Stomach smooth muscle (tissue), 2 donors: ENCODE measurements around the gene ADCY3.

Experiments used
- H3K27ac ChIP-seq: one replicate; pipeline ENCODE4 v1.7.0; 2013; ENCODE audit warnings: mild to moderate bottlenecking, low read length, inconsistent platforms
- H3K27me3 ChIP-seq, 2 donors: one replicate each; pipeline ENCODE4 v1.7.0; 2013; ENCODE audit warnings: low read length in 2 of 2; ENCODE audit not compliant: insufficient read depth in 2 of 2, control insufficient read depth in 1 of 2
- H3K36me3 ChIP-seq, 2 donors: one replicate each; pipeline ENCODE4 v1.7.0; 2013; ENCODE audit warnings: low read length in 2 of 2; ENCODE audit not compliant: control insufficient read depth in 2 of 2, insufficient read depth in 2 of 2
- H3K4me1 ChIP-seq: one replicate; pipeline ENCODE4 v1.7.0; 2013; ENCODE audit warnings: low read length; ENCODE audit not compliant: control insufficient read depth, insufficient read depth
- H3K4me3 ChIP-seq, 2 donors: one replicate each; pipeline ENCODE4 v1.7.0; 2013; ENCODE audit warnings: low read length in 2 of 2
- H3K9ac ChIP-seq, 2 donors: one replicate each; pipeline ENCODE4 v1.7.0; 2013; ENCODE audit warnings: low read length in 2 of 2, mild to moderate bottlenecking in 1 of 2
- H3K9me3 ChIP-seq, 2 donors: one replicate each; pipeline ENCODE4 v1.7.0; 2013; ENCODE audit warnings: low read length in 2 of 2; ENCODE audit not compliant: control insufficient read depth in 2 of 2
- donor health status: healthy.
- donor health status: Pancreatic carcinoma.

Gene ADCY3

DNA sequence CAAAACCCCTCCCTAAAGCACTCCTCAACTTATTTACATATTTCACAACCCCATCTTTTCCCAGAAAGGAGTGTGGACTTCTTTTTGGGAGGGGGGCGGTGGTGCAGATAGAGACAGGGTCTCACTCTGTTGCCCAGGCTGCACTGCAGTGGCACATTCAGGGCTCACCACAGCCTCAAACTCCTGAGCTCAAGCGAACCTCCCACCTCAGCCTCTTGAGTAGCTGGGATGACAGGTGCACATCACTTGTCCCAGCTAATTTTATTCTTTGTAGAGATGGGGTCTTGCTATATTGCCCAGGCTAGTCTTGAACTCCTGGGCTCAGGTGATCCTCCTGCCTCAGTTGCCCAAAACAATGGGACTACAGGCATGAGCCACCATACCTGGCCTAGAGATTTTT lies 44.1 kb downstream of the ADCY3 start:
- no peak overlapping the region for H3K4me3 ChIP-seq
- H3K4me1 ChIP-seq, result peaks cover 18% of the 10 kb centered on the region
- H3K36me3 ChIP-seq, result no peaks in the 10 kb centered on the region
- no peak overlapping the region for H3K27ac ChIP-seq
- H3K27me3 ChIP-seq, result no peaks in the 10 kb centered on the region
- H3K9me3 ChIP-seq, result no peaks in the 10 kb centered on the region
- no peak overlapping the region for H3K9ac ChIP-seq

DNA sequence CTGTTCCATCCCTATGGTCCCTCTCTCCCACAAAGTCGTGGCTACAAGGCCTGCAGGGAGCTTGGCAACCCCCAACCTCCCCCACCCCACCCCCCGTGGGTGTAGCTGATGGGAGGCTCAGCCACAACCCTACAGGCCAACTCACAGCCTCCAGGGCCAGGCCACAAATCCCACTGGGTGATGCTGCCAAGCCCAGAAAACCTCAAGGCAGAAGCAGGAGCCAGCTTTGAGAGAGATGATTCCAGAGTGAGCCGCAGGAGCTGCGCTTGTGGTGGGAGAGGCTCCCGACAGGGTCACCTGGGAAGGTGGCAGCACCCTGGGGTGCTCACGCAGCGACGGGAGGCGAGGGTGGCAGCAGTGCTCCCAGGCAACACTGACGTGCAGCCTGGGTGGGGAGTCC lies 44.8 kb downstream of the ADCY3 start:
- no peaks in the 10 kb centered on the region for H3K9me3 ChIP-seq
- no peak overlapping the region for H3K27ac ChIP-seq
- no peak overlapping the region for H3K9ac ChIP-seq
- H3K36me3 ChIP-seq, result no peaks in the 10 kb centered on the region
- peaks cover 18% of the 10 kb centered on the region for H3K4me1 ChIP-seq
- H3K27me3 ChIP-seq, result no peaks in the 10 kb centered on the region
- H3K4me3 ChIP-seq, result no peak overlapping the region

DNA sequence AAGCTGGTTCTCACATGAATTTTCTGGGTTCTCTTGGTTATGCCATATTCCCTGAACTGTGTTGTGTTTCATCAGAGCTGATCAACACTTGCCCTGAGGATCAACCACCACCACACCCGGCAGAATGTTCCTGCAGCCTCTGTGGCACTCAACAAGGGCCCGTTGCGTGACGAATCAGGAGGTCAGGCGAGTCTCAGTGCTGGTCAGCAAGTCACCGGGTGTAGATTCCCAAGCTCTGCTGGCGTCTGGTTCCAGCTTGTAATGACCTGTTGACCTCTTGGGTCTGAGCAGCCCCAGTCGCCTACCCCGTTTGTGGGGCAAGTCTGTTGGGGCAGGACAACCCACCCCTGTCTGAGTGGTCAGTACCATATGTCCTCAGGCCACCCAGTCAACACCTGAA lies 46.0 kb downstream of the ADCY3 start:
- H3K27me3 ChIP-seq, result no peaks in the 10 kb centered on the region
- H3K4me3 ChIP-seq, result no peak overlapping the region
- H3K9me3 ChIP-seq, result no peaks in the 10 kb centered on the region
- H3K4me1 ChIP-seq, result peaks cover 18% of the 10 kb centered on the region
- H3K9ac ChIP-seq, result no peak overlapping the region
- H3K36me3 ChIP-seq, result no peaks in the 10 kb centered on the region
- no peak overlapping the region for H3K27ac ChIP-seq

DNA sequence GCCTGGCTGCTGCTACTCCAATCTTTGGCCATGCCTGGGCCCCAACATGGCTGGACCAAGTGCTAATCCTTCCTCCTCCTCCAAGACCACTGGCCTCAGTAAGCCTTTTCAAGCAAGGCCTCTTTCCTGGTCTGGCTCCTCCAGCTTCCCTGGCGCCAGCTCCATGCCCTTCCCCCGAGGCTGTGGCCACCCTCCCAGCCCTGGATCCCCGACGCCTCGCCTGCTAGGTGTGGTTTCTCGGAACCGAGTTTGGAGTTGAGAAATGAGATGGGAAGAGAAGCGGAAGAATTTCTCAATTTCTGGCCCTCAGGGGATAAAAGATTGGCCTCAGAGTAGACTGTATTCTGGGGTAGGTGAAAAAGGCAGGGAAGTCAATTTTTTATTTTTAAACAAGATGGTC lies 46.4 kb downstream of the ADCY3 start:
- no peak overlapping the region for H3K27ac ChIP-seq
- no peaks in the 10 kb centered on the region for H3K9me3 ChIP-seq
- no peak overlapping the region for H3K4me3 ChIP-seq
- peaks cover 18% of the 10 kb centered on the region for H3K4me1 ChIP-seq
- no peak overlapping the region for H3K9ac ChIP-seq
- no peaks in the 10 kb centered on the region for H3K36me3 ChIP-seq
- no peaks in the 10 kb centered on the region for H3K27me3 ChIP-seq

DNA sequence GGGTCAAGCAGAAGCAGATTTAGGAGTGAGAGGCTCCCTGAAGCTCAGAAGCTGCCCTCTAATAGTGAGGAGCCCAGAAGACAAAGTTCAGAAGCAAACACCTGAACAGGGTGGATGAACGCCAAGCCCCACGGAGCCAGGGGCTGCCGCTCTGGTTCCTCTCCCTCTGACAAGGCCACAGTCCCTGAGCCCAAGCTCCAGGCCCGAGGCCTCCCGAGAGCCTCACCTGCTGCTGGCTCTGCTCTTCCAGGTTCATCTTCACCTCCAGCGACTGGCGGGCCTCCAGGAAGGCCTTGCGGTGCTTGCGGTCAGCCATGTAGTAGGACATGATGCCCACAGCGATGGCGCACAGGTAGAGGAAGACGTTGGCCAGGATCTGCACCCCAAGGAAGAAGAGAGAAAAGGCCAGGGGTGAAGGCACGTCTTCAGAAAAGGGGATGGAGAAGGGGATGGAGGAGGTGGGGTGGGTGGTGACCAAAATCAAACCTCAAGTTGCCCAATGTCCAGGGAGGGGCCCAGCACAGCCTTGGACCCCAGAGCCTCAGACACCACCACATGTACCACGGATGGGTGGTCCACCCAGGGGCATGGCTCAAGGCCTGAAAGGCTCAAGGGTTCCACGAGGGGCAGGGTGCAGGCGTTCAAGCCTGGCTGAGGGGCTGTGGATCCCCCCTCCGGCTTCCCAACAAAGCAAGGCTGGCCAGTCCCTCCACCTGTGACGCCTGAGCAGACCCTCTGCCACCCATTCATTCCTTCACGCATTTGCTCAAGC lies 47.5 kb downstream of the ADCY3 start:
- Histone ChIP-seq H3K4me3 (no peak overlapping the region), H3K9me3 (no peaks in the 10 kb centered on the region), H3K27ac (no peak overlapping the region), H3K36me3 (no peaks in the 10 kb centered on the region), H3K9ac (no peak overlapping the region), H3K4me1 (peaks cover 18% of the 10 kb centered on the region), H3K27me3 (no peaks in the 10 kb centered on the region)

DNA sequence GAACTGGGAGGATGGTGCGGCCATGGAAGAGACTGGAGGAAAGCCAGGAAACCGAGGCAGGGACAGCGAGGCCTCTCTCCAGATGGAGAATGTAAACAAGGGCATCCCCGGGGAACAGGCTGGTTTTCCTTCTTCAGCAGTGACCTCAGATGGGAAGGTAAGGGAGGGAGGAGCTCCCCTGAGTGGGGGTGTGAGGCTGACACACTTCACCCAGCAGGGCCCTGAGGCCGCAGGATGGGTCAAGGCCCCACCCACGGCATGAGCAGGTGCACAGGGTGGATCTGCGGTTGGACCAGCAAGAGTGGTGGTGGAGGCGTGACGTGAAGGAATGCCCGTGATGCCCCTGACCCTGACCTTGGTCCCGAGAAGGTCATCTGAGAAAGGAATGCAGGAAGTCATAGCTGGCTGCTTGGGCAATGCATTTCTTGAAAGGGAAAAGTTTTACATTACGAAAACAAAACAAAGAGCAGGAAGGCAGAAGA lies 48.1 kb downstream of the ADCY3 start:
- no peaks in the 10 kb centered on the region for H3K9me3 ChIP-seq
- H3K9ac ChIP-seq, result no peak overlapping the region
- H3K4me3 ChIP-seq, result no peak overlapping the region
- no peaks in the 10 kb centered on the region for H3K36me3 ChIP-seq
- H3K4me1 ChIP-seq, result peaks cover 14% of the 10 kb centered on the region
- no peak overlapping the region for H3K27ac ChIP-seq
- no peaks in the 10 kb centered on the region for H3K27me3 ChIP-seq

DNA sequence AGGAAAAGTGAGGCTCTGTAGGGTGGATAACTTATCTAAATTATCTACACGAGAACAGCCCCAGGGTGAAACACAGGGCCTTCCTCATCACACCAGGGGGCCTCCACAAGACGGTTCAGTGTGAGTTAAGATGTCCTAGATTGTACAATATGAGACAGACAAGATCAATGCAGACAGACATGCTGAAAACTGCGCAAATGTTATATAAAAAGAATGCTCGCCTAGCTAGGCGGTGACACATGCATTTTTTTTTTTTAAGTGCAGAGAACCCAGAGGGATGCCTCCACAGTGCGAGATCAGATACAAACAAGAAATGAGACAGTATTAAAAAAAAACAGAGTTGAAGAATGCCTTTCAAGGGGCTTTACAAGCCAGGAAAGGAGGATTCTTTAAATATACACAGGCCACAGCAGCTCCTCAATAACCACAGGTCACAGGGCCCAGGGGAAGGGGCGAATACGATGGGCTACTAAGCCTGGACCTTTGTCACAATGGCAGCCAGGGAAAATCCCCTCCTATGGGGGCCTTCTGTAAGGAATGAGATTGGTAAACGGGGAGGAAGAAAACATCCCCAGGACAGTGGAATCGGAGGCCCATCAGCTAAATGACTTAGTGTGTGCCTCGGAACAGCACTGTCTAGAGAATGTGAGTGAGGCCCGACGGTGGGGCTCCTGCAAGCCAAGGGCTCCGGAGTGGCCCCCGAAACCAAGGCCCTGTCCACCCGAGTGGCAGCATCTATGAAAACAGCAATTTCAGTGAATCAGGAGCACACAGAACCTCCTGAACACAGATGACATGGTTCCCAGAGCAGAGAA lies 48.9 kb downstream of the ADCY3 start:
- Histone ChIP-seq H3K4me3 (no peak overlapping the region), H3K9ac (no peak overlapping the region), H3K27ac (no peak overlapping the region)

DNA sequence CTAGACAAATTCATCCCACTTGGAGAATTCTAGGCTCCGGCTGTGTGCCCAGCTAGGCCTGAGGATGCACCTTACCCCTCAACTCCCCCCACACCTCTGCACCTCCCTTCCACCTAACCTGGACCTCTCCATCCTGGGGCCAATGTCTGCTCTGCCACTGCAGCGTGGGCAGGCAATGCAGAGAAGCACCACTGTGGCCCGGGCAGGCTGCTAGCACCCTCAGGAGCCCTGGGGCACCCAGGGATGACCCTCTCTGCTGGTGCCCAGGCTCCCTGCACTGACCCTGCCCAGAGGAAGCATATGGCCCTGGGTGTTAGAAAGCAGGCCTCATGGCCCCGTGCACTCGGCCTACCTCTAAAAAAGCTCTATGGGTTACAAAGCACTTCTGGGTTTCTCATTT lies 49.6 kb downstream of the ADCY3 start:
- Histone ChIP-seq H3K9ac (no peak overlapping the region), H3K36me3 (no peaks in the 10 kb centered on the region), H3K4me1 (peaks cover 14% of the 10 kb centered on the region), H3K4me3 (no peak overlapping the region), H3K27ac (no peak overlapping the region), H3K27me3 (no peaks in the 10 kb centered on the region), H3K9me3 (no peaks in the 10 kb centered on the region)

More for the DNA sequence above, 48.9 kb downstream of the ADCY3 start:
- no peaks in the 10 kb centered on the region for H3K27me3 ChIP-seq
- peaks cover 14% of the 10 kb centered on the region for H3K4me1 ChIP-seq
- H3K9me3 ChIP-seq, result no peaks in the 10 kb centered on the region
- H3K36me3 ChIP-seq, result no peaks in the 10 kb centered on the region

DNA sequence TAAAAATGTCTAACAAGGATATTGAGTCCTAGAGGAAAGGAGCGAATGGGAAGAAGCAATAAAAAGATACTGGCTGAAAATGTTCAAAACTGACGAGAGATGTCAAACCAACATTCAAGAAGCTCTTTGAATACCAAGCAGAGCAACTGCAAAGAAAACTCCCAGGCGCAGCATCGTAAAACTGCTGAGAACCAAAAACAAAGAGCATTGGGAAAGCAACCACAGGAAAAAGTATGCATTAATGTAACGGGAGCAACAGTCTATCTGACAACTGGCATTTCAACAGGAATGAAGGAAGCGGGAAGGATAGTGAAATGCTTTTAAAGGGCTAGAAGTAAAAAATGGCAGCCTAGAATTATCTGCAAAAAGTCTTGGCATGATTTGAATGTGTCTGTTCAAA lies 53.1 kb downstream of the ADCY3 start:
- Histone ChIP-seq H3K27ac (no peak overlapping the region), H3K9me3 (no peaks in the 10 kb centered on the region), H3K27me3 (no peaks in the 10 kb centered on the region), H3K9ac (no peak overlapping the region), H3K36me3 (no peaks in the 10 kb centered on the region), H3K4me3 (no peak overlapping the region), H3K4me1 (no peaks in the 10 kb centered on the region)

DNA sequence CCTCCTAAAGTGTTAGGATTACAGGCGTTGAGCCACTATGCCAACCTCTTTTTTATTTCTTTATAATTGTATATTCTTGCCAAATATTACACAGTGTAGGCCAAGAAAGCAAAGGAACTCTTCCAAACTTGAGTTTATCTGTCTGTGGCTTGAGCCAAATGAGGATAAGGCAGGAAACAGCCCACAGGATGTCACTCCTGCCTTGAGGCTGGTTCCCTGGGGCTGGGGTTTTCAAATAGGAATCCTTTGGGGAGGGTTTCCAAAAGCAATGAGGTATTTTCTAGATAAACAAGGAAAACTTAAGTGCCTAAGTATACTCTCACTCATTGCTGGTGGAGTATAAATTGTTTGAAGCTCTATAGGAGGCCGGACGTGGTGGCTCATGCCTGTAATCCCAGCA lies 56.4 kb downstream of the ADCY3 start:
- no peaks in the 10 kb centered on the region for H3K9me3 ChIP-seq
- no peaks in the 10 kb centered on the region for H3K27me3 ChIP-seq
- no peak overlapping the region for H3K4me3 ChIP-seq
- no peaks in the 10 kb centered on the region for H3K36me3 ChIP-seq
- no peak overlapping the region for H3K27ac ChIP-seq
- no peak overlapping the region for H3K9ac ChIP-seq
- H3K4me1 ChIP-seq, result no peaks in the 10 kb centered on the region

DNA sequence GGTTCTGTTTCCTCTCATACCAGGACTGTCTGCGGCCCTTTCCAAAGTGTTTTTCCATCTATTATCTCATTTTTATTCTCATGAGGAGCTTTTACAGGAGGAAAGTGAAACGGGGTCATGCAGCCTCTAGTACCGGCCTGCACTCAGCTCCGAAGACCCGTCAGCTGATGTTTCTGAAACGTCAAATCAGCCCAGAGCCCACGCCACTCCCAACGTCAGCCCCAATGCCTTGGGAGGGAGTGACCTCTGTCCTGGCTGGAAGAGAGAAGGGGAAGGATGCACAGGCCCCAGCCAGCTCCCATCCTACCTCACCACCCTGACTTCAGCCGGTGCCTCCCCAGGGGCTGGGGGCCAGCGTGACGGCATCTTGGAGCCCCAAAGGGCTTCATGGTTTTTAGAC lies 58.5 kb downstream of the ADCY3 start:
- Histone ChIP-seq H3K4me3 (no peak overlapping the region), H3K36me3 (no peaks in the 10 kb centered on the region), H3K27ac (no peak overlapping the region), H3K27me3 (no peaks in the 10 kb centered on the region), H3K9ac (no peak overlapping the region), H3K4me1 (peaks cover 7% of the 10 kb centered on the region), H3K9me3 (no peaks in the 10 kb centered on the region)
